ENCODE data around the gene PNMA1.

- TF ChIP-seq CTCF (IDR thresholded peaks at IDR 0.05) (no peak), EP300 (IDR thresholded peaks at IDR 0.05) (no peak)
Measured at GRCh38 chr14:73749706-73750530, 35.7 kb upstream of the PNMA1 start.
